Activated CD4-positive, alpha-beta T cell treated with anti-CD3 and anti-CD28 coated beads for 36 hours (primary cell): ENCODE measurements around the gene SSR1. TPM values are rescaled to one million over a fixed set of nuclear protein-coding genes. Genes with fewer than 3 reads are reported as not detected.

Experiments
- ATAC-seq: fragments of 200-7000 bp; cut with Tn5 transposase; one replicate; pipeline ENCODE4 v1.10.0; 2021; ENCODE audit warnings: mild to moderate bottlenecking, moderate library complexity
- CTCF ChIA-PET: fragments of 350-600 bp; sonication (Branson Sonifier 250); formaldehyde crosslinking; loops from one replicate; lab custom pipeline; 2021; ENCODE audit warnings: antibody characterized with exemption; lab: Charles Lee
- POLR2A ChIA-PET: fragments of 350-600 bp; sonication (Branson Sonifier 250); formaldehyde crosslinking; loops from one replicate; lab custom pipeline; 2021; ENCODE audit warnings: antibody characterized with exemption, inconsistent platforms; lab: Charles Lee
- DNase-seq: peaks from one replicate; pipeline ENCODE4 v3.0.0-alpha.2; 2020
- H3K27ac Mint-ChIP-seq: one replicate; pipeline ENCODE4 v1.8.0; 2021; ENCODE audit warnings: mixed read lengths
- H3K27me3 Mint-ChIP-seq: one replicate; pipeline ENCODE4 v1.8.0; 2021; ENCODE audit warnings: mixed read lengths
- H3K36me3 Mint-ChIP-seq: one replicate; pipeline ENCODE4 v1.8.0; 2021; ENCODE audit warnings: low read depth, mixed read lengths
- H3K4me1 Mint-ChIP-seq: one replicate; pipeline ENCODE4 v1.8.0; 2021; ENCODE audit warnings: mixed read lengths
- H3K4me3 Mint-ChIP-seq: one replicate; pipeline ENCODE4 v1.8.0; 2021; ENCODE audit warnings: mild to moderate bottlenecking, moderate library complexity, mixed read lengths
- H3K9me3 Mint-ChIP-seq: one replicate; pipeline ENCODE4 v1.8.0; 2021; ENCODE audit warnings: low read depth, mixed read lengths
- intact Hi-C, 2 experiments: fragments of 100-400 bp; cut with DNase I in 1 of 2; cut with micrococcal nuclease in 1 of 2; formaldehyde crosslinking; loops; one replicate each; pipeline versions ENCODE4 v1.14.2 to v1.15.1; 2022 to 2024; cut with DNase I, micrococcal nuclease
- total RNA-seq, 2 experiments: library from RNA; stranded (reverse); gene quantifications; one replicate each; pipeline ENCODE4 v1.2.3, GENCODE V29; 2021

Gene SSR1
- total RNA-seq, 2 experiments from 2014 or later, result 129 to 165 TPM

DNA sequence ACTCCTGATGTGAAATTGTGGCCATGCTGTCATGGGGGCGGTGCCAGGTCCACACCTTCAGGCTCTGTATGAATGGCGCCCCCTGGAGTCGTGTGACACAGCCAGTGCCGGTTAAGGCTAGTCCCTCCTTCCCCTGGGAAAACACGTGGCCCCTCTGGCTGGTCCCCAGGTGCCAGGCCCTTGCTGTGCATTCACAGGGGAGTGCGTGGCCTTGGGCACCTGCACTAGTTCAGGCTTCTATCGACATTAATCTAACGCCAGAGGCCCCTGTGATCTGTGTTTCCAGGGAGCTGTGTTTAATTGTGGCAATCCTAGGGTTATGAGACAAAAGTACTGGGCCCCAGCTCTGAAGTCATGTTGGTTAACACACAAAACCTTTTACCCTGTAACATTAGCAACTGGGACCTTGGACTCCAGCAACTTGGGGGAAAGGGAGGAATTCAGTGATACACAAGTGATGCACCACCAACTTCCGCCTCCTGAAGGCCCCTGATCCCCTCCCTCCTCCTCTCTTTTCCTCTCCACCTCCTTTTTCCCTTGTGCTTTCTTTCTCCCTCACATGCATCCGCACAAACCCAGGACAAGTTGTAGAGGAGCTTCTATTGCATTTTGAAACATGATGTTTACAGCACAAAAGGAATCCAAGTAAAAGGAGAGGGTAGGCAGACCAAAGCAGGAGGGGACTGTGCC is 74.0 kb downstream of the SSR1 start:
- POLR2A ChIA-PET, result no interaction called here
- H3K27ac Mint-ChIP-seq, result no peak overlapping the region
- no peaks in the 10 kb centered on the region for H3K9me3 Mint-ChIP-seq

DNA sequence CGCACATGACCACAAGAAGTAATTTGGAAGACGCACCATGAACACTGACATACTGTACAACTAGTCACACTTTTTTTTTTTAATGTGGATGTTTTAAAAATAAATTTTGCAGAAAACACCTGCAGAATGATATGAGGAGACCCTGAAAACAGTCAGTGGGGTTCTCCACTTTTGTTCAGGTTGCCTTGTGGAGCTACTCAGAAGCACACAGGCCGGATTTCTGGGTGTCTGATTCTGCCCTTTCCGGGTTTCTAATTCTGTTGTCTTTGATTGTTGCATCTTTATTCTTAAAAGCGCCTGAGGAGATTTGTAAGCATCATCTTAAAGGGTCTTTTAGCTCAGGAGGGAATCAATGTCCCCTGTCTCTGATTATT is 74.5 kb downstream of the SSR1 start:
- POLR2A ChIA-PET, result no interaction called here
- CTCF ChIA-PET, result interaction anchor here (0.7 to 1.6 kb wide), 14 partner anchors 9 to 562 kb away, joined by 3 to 8 read pairs (median 4); no protein-coding TSS in a partner anchor
- intact Hi-C loops, result loop anchor here (1.0 to 2.0 kb wide), 2 partner anchors 132 to 514 kb away; partner anchors contain the start of gene RREB1 (in 1 of the 2)
- H3K36me3 Mint-ChIP-seq, result peaks cover under 1% of the 10 kb centered on the region
- H3K27me3 Mint-ChIP-seq, result no peaks in the 10 kb centered on the region
- H3K4me3 Mint-ChIP-seq, result no peak overlapping the region
- peaks cover 23% of the 10 kb centered on the region for H3K4me1 Mint-ChIP-seq
- no peak for ATAC-seq
- no peak overlapping the region for H3K27ac Mint-ChIP-seq
- no peak for DNase-seq
- no peaks in the 10 kb centered on the region for H3K9me3 Mint-ChIP-seq

More for the DNA sequence above, 74.0 kb downstream of the SSR1 start:
- H3K36me3 Mint-ChIP-seq, result peaks cover 3% of the 10 kb centered on the region
- CTCF ChIA-PET, result interaction anchor here (0.7 to 1.6 kb wide), 19 partner anchors 10 to 683 kb away, joined by 3 to 8 read pairs (median 3); no protein-coding TSS in a partner anchor
- peak; percentile 92 for DNase-seq
- H3K27me3 Mint-ChIP-seq, result no peaks in the 10 kb centered on the region
- peak; percentile 92 for ATAC-seq
- H3K4me3 Mint-ChIP-seq, result no peak overlapping the region
- H3K4me1 Mint-ChIP-seq, result peaks cover 23% of the 10 kb centered on the region
- intact Hi-C loops, result loop anchor here (1.0 to 2.0 kb wide), 2 partner anchors 132 to 515 kb away; partner anchors contain the start of gene RREB1 (in 1 of the 2)

DNA sequence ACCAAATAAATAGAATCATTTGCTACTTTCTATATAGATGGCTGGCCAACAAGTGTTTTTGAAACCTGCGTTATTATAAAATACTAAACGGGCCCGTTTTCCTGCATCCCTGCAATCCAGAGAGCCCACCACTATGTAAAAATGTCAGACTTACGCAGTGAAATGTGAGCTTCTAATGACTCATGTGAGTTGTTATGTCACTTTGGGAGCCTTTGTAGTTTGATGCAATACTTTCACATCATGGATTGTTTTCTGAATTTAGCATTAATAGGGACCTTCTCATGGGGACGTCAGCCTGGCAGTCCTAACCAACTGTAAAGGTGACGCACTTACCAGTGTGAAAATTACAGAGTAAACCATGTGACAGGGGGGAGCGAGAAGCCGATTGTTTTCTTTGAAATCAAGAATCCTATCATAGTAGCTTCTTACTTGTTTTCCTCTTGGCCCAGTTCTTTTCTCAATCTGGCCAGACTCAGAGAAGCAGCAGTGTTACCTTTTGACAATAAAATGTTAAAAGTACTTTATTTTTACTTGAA is 75.3 kb downstream of the SSR1 start:
- Mint-ChIP-seq H3K9me3 (no peaks in the 10 kb centered on the region), H3K27me3 (no peaks in the 10 kb centered on the region), H3K4me1 (peaks cover 15% of the 10 kb centered on the region), H3K4me3 (no peak overlapping the region), H3K27ac (no peak overlapping the region), H3K36me3 (no peaks in the 10 kb centered on the region)
- intact Hi-C loops, result loop anchor here (1.0 to 2.0 kb wide), 2 partner anchors 131 to 513 kb away; partner anchors contain the start of gene RREB1 (in 1 of the 2)
- CTCF ChIA-PET, result interaction anchor here (0.6 to 1.7 kb wide), 10 partner anchors 8 to 451 kb away, joined by 3 to 6 read pairs (median 4); partner anchors contain the start of gene RREB1
- DNase-seq, result no peak
- no peak for ATAC-seq
- POLR2A ChIA-PET, result no interaction called here

DNA sequence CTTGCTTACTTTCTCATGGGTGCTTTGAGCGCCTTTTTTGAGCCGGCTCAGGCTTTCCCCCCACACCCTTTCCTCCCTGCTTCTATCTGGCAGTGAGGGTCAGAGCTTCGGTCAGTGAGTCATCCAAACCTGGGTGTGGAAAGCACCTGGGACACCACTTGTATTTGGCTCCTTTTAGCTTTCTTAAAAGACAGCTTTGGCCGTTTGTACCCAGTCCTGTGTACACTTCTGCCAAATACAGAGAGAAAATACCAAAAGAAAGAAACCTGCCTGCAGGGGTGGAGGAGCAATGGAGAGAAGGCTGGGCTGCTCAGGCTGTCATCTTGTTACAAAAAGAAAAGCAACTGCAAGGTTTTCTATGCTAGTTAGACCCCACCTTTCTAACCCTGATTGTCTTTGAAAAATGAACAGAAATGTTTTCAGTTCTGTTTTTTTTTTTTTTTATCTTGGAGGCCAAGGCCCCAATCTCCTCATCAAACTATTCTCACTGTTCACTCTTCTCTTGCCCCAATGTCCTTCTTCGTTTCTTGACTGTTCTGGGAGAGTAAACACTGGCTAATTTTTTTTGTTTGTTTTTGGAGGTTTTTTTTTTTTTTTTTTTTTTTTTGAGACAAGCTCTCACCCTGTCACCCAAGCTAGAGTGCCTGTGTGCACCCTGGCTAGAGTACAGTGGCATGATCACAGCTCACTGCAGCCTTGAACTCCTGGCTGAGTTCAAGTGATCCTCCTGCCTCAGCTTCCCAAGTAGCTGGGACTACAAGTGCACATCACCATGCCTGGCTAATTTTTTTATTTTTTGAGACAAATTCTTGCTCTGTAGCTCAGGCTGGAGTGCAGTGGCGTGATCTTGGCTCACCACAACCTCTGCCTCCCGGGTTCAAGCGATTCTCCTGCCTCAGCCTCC is 76.4 kb downstream of the SSR1 start:
- DNase-seq (no peak), ATAC-seq (no peak)
- POLR2A ChIA-PET, result no interaction called here
- H3K4me3 Mint-ChIP-seq, result no peak overlapping the region
- no peaks in the 10 kb centered on the region for H3K9me3 Mint-ChIP-seq
- no peak overlapping the region for H3K27ac Mint-ChIP-seq
- H3K4me1 Mint-ChIP-seq, result peaks cover 15% of the 10 kb centered on the region
- intact Hi-C loops, result no loop called here
- H3K36me3 Mint-ChIP-seq, result peaks cover 6% of the 10 kb centered on the region
- CTCF ChIA-PET, result interaction anchor here (0.7 to 1.7 kb wide), 4 partner anchors 9 to 512 kb away, joined by 3 to 4 read pairs (median 4); partner anchors contain the start of gene RREB1
- H3K27me3 Mint-ChIP-seq, result no peaks in the 10 kb centered on the region

DNA sequence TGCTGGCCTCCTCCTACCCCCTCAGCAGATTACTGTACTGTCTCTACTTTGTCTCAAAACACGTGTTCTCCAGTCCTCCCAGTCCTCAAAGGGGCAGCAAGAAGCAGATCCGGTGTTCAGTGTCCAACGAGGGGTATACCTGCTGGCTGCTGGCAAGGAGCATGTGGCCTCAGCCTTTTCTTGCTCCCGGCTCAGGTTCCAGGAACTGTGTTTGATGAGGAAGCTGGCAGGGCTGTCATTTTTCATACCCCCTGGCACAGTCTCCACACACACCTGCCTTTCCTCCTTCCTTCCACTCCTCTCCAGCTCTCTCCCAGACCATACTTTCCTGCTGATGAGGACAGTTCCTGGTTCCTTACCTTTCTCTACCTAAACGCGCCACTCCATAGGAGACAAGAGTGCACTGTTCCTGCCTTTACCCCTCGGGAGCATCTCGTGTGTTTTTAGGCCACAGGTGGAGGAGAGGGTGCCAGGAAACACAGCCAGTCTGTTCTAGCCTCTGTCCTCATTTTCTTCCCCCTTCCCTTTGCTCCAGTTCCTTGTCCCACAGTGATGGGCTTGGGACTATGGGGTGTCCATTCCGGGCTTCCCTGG is 77.2 kb downstream of the SSR1 start:
- no peak for DNase-seq
- ChIA-PET CTCF (interaction anchor here (0.7 to 1.5 kb wide), 3 partner anchors 7 to 559 kb away, joined by 4 to 6 read pairs (median 4); no protein-coding TSS in a partner anchor), POLR2A (no interaction called here)
- Mint-ChIP-seq H3K9me3 (no peaks in the 10 kb centered on the region), H3K27ac (no peak overlapping the region), H3K27me3 (no peaks in the 10 kb centered on the region), H3K36me3 (peaks cover 10% of the 10 kb centered on the region), H3K4me1 (peaks cover 15% of the 10 kb centered on the region), H3K4me3 (no peak overlapping the region)
- ATAC-seq, result no peak
- intact Hi-C loops, result no loop called here

DNA sequence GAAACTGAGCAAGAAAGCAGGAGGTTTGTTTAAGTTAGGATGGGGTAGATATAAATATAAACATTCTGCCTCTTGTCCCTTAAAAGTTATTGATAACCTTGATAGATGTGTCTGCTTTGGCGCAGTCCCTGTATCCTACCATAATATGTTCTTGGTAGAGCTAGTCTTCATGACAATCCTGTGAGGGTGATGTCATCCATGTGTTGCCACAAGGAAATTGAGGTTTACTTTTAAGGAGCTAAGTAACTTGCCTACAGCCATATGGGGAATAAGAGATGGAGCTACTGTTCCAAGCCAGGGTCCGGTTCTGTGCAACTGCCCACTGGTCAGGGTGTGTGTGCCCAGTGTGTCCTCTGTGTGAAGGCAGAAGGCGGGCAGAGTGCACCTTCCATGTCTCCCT is 78.5 kb downstream of the SSR1 start:
- Mint-ChIP-seq H3K36me3 (peaks cover 17% of the 10 kb centered on the region), H3K9me3 (no peaks in the 10 kb centered on the region), H3K4me3 (no peak overlapping the region), H3K4me1 (peaks cover 15% of the 10 kb centered on the region), H3K27me3 (no peaks in the 10 kb centered on the region), H3K27ac (no peak overlapping the region)
- ChIA-PET CTCF (interaction anchor here (0.5 to 1.5 kb wide), 3 partner anchors 8 to 558 kb away, joined by 3 to 6 read pairs (median 4); no protein-coding TSS in a partner anchor), POLR2A (no interaction called here)
- DNase-seq (no peak), ATAC-seq (no peak)
- intact Hi-C loops, result no loop called here

DNA sequence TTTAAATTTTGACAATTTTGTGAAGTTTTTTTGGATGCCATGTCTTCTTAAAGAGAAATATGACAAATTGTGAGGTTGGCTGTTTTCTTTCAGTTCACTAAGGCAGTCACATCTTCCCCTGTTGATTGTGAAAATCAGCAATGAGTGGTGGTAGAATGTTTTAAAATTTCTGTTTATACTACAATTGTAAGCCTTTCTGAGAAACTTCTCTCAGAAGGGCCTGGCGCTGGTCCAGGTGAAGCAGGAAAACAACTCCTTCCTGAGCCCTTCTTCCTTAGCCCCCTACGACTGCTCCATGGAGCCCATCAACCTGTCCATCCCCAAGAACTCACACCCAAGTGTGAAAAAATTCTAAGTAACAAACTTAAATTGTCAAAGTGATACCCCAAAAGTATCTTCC is 80.6 kb downstream of the SSR1 start:
- POLR2A ChIA-PET, result no interaction called here
- CTCF ChIA-PET, result interaction anchor here (1.2 to 2.2 kb wide), 3 partner anchors 11 to 555 kb away, joined by 3 to 5 read pairs (median 3); no protein-coding TSS in a partner anchor
- Mint-ChIP-seq H3K4me1 (peaks cover 11% of the 10 kb centered on the region), H3K27ac (peak overlapping the region; percentile 14), H3K9me3 (no peaks in the 10 kb centered on the region), H3K4me3 (no peak overlapping the region), H3K36me3 (peaks cover 30% of the 10 kb centered on the region), H3K27me3 (no peaks in the 10 kb centered on the region)
- ATAC-seq, result no peak
- no peak for DNase-seq
- intact Hi-C loops, result no loop called here

DNA sequence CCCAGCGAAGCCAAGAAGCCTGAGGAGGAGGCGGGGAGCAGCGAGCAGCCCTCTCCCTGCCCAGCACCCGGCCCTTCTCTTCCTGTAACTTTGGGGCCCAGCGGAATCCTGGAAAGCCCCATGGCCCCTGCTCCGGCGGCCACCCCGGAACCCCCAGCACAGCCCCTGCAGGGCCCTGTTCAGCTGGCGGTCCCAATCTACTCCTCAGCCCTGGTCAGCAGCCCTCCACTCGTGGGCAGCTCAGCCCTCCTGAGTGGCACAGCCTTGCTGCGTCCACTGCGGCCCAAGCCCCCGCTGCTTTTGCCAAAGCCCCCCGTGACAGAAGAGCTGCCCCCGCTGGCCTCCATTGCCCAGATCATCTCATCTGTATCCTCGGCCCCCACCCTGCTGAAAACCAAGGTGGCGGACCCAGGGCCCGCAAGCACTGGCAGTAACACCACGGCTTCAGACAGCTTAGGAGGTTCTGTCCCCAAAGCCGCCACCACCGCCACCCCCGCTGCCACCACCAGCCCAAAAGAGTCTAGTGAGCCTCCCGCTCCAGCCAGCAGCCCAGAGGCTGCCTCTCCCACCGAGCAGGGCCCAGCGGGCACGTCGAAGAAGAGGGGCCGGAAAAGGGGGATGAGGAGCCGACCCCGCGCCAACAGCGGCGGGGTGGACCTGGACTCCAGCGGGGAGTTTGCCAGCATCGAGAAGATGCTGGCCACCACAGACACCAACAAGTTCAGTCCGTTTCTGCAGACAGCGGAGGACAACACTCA is 81.9 kb downstream of the SSR1 start:
- CTCF ChIA-PET, result interaction anchor here (0.9 to 2.2 kb wide), 2 partner anchors 13 to 554 kb away, joined by 3 to 5 read pairs; no protein-coding TSS in a partner anchor
- no peaks in the 10 kb centered on the region for H3K9me3 Mint-ChIP-seq
- intact Hi-C loops, result no loop called here
- peaks cover 9% of the 10 kb centered on the region for H3K4me1 Mint-ChIP-seq
- ATAC-seq (no peak), DNase-seq (no peak)
- H3K27ac Mint-ChIP-seq, result no peak overlapping the region
- H3K27me3 Mint-ChIP-seq, result no peaks in the 10 kb centered on the region
- peaks cover 37% of the 10 kb centered on the region for H3K36me3 Mint-ChIP-seq
- no peak overlapping the region for H3K4me3 Mint-ChIP-seq
- POLR2A ChIA-PET, result no interaction called here

DNA sequence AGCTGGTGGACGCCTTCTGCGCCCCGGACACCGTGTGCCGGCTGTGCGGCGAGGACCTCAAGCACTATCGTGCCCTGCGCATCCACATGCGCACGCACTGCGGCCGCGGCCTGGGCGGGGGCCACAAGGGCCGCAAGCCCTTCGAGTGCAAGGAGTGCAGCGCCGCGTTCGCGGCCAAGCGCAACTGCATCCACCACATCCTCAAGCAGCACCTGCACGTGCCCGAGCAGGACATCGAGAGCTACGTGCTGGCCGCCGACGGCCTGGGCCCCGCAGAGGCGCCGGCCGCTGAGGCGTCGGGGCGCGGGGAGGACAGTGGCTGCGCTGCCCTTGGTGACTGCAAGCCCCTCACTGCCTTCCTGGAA is 82.7 kb downstream of the SSR1 start:
- intact Hi-C loops, result no loop called here
- H3K36me3 Mint-ChIP-seq, result peaks cover 41% of the 10 kb centered on the region
- ChIA-PET POLR2A (no interaction called here), CTCF (interaction anchor here (0.9 kb wide), 1 partner anchor 14 kb away, joined by 3 read pairs; no protein-coding TSS in a partner anchor)
- H3K4me1 Mint-ChIP-seq, result peaks cover 9% of the 10 kb centered on the region
- no peaks in the 10 kb centered on the region for H3K9me3 Mint-ChIP-seq
- no peak for ATAC-seq
- DNase-seq, result no peak
- H3K4me3 Mint-ChIP-seq, result no peak overlapping the region
- no peaks in the 10 kb centered on the region for H3K27me3 Mint-ChIP-seq
- no peak overlapping the region for H3K27ac Mint-ChIP-seq
